ENCODE data around the gene BARD1. TPM values are rescaled to one million over a fixed set of nuclear protein-coding genes. Genes with fewer than 3 reads are reported as not detected.
"Not testable (repeated sequence)": the region's sequence is repeated elsewhere in the genome, so short reads cannot be mapped to it uniquely, and the experiment has no call there.

BARD1 gene
- total RNA-seq, 1 donor from 2014 or later = 13.2 TPM

- intact Hi-C loops (cut with DNase I) = no loop called here
- DNase-seq (ENCODE audit: low spot score) = no peak
These were observed 112.8 kb downstream of the BARD1 start for GRCh38 chr2:214696681-214697080.

- DNase-seq (ENCODE audit: low spot score) = no peak
- intact Hi-C loops (cut with DNase I) = no loop called here
These were observed 113.7 kb downstream of the BARD1 start for GRCh38 chr2:214695789-214696188.

GRCh38 chr2:214683557-214683956 lies 125.9 kb downstream of the BARD1 start:
- intact Hi-C loops (cut with DNase I); DNase-seq (ENCODE audit: low spot score): not testable (repeated sequence)

GRCh38 chr2:214679736-214680135 lies 129.7 kb downstream of the BARD1 start:
- DNase-seq (ENCODE audit: low spot score) = no peak
- intact Hi-C loops (cut with DNase I) = no loop called here

GRCh38 chr2:214676421-214677089 lies 132.9 kb downstream of the BARD1 start:
- intact Hi-C loops (cut with DNase I) = no loop called here
- DNase-seq (ENCODE audit: low spot score) = no peak

Data from cardiac septum (tissue), 1 donor.